ENCODE data around the gene ETV1.

Gene ETV1

DNA sequence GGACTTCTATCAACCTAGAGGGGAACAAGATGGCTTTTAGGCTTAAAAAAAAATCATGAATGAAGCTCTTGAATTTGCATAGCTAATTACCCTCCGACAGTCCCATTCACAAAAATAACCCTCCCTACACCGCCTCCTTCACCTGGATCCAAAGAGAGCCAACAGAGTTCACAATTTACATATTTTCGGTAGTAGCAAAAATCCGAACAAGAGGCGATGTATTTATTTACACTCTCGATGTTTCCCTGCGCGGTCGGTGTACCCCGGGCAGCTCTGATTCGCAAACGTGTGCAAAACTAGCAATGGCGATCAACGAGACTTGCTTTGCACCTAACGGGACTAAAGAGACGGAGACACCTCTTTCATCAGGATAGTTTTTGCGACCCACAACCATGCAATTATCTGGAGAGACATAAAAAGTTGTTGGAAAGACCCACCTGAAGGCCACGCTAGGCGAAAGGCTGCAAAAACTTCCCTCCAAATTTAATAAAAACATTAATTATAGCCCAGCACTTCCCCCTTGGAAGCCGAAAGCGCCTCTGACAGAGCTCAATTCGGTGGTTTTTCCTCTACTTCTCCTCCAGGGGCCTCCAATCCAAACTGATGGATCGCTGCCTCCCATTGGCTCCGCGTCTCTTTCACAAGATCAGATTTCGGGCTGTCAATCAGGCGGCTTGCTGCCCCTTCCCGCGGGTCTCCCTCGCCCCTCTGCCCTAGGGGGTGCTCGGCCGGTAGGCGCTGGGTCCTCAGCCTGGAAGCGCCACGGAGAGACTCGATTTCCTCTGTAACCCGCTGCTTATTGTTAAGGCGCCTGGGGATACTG is at the start of gene ETV1:
Gene ETV1 (minus strand): TSS at position 541 of the 823 bp plus-strand sequence. CDS start 614 bp downstream, outside the sequence.
- in situ Hi-C loops (cut with MboI; ENCODE audit: low sequenced_read_pairs) = no loop called here

DNA sequence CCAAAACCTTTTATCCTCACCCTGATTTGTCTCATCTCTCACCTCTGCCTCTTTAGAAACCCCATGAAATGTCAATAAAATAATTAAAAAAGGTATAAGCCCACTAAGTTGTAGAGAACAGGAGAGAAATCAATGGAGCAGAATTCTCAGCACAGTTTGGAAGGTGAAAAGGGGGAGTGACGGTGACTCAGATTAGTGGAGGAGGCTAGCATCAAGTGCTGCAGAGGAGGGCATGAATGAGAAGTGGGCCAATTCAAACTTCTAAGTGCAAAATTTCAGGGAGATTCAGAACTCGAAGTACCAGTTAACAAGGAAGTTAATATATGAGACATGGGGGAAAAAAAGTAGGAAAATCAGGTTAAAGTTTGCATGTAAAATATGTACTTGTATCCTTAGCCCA is 34.9 kb upstream of the ETV1 start:
- in situ Hi-C loops (cut with MboI; ENCODE audit: low sequenced_read_pairs) = no loop called here

DNA sequence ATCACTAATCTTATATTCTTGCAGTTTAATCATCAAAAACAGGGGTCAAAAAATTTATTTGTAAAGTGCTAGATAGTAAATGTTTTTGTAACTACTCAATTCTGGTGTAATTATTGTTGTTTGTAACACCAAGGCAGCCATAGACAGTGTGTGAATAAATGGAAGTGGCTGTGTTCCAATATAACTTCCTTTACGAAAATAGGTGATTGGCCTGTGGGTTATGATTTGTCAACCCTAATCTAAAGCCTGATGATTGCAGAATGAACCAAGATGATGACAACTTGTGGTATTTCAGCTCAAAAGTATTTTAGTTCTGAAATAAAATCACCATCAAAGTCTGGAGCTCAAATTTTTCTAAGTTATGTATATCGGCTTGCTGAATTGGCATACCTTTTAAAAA is 34.4 kb upstream of the ETV1 start:
- in situ Hi-C loops (cut with MboI; ENCODE audit: low sequenced_read_pairs) = no loop called here

DNA sequence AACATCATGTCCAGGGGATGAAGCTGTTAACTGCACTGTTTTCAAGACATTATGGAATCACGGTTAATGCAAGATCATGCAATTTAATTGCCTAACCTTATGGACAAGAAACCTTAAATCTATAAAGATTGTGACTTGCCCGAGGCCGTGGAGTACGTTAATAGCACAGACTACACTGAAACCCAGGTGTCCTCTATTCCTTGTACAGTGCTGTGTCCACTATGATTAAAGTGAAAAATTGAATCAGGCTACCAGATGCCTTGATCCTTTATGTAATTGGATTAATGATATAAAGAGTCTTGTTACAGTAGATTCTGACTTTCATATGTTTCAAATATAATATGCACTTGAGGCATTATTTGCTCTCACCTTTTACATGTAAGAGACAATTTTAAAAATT is 33.9 kb upstream of the ETV1 start:
- in situ Hi-C loops (cut with MboI; ENCODE audit: low sequenced_read_pairs) = no loop called here

DNA sequence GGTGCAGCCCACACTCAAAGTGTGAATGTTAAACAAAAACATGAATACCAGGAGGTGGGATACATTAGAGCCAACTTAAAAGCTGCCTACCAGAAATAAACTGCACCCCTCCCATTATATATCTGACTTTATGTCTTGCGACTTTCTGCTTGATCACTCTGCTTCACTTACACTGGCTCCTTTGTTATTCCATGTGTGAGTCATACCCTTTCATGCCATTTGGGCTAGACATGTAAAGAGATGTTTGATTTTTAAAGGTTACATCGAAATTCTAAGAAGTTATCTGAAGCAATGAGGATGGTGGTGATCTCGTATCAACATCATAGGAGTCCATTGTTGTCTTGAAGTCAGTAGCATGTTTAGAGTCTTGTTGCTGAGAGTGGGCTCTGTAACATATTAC is 31.6 kb upstream of the ETV1 start:
- in situ Hi-C loops (cut with MboI; ENCODE audit: low sequenced_read_pairs) = no loop called here

DNA sequence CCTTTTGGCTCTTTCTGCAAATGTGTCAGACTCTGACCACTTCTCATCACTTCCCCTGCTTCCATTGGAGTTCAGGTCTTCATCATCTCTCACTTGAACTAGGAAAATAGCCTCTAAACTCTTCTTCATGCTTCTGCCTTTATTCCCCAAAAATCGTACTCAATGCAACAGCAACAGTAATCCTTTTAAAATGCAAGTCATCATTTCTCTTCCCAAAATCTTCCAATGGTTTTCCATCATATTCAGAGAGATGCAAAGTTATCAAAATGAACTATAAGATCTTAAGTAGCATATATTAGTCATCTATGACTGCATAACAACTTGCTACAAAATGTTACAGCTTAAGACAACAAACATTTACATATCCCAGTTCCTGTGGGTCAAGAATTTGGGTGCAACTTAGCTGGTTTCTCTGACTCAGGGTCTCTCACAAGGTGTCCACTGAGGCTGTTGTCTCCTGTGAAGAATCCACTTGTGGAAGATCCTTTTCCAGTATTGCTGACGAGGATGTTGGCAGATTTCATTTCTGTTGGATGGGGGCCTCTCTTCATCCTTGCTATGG is 31.0 kb upstream of the ETV1 start:
- in situ Hi-C loops (cut with MboI; ENCODE audit: low sequenced_read_pairs) = no loop called here

DNA sequence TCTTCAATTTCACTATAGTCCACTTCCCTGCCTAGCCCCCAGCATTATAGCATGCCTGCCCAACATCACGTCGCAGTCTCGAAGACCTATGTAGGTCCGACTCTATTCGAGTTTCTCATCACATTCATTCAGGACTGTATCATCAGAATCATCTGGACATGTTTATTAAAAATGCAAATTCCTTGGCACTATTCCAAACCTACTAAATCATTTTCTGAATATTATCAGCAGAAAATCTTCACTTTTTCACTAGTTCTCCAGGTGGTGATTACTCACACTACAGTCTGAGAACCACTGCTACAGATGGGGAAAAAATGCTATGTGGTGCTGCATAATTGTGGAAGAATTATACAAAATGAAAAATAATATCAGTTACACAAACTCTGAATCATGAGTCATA is 29.3 kb upstream of the ETV1 start:
- in situ Hi-C loops (cut with MboI; ENCODE audit: low sequenced_read_pairs) = no loop called here

DNA sequence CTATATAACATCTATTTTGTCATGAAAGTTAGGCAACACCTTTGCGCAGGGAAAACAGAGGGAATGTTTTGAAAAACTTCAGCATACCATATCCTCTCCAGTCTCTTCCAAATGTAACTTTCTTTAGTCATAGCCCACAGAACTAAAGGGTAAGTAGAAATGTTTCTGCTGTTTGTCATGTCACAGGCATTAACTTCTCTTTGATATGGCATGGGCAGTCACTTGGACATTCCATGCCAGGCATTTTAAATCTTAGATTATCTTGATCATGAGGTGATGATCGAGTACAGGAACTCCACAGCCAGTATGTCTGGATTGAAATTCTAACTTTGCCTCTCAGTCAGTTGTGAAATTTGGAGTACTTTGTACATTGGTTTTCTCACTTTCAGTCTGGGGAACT is 27.5 kb upstream of the ETV1 start:
- in situ Hi-C loops (cut with MboI; ENCODE audit: low sequenced_read_pairs) = no loop called here

DNA sequence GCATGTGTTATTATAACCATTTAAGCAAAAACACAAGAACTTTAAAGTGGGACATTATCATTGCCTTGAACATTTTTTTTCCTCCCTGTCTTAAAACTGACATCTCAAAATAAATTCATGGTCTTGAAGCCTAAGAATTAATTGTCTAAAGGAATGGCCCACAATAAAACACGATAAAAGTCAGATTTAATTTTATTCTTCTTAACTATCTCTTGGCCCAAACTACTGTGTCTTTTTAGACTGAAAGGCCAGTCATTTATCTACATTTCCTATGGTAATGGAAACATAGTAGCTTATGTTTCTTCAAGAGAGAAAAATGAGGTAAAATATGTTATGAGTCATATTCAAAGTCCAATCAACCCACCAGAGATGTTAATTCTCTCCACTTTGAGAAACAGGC is 24.4 kb upstream of the ETV1 start:
- in situ Hi-C loops (cut with MboI; ENCODE audit: low sequenced_read_pairs) = no loop called here

DNA sequence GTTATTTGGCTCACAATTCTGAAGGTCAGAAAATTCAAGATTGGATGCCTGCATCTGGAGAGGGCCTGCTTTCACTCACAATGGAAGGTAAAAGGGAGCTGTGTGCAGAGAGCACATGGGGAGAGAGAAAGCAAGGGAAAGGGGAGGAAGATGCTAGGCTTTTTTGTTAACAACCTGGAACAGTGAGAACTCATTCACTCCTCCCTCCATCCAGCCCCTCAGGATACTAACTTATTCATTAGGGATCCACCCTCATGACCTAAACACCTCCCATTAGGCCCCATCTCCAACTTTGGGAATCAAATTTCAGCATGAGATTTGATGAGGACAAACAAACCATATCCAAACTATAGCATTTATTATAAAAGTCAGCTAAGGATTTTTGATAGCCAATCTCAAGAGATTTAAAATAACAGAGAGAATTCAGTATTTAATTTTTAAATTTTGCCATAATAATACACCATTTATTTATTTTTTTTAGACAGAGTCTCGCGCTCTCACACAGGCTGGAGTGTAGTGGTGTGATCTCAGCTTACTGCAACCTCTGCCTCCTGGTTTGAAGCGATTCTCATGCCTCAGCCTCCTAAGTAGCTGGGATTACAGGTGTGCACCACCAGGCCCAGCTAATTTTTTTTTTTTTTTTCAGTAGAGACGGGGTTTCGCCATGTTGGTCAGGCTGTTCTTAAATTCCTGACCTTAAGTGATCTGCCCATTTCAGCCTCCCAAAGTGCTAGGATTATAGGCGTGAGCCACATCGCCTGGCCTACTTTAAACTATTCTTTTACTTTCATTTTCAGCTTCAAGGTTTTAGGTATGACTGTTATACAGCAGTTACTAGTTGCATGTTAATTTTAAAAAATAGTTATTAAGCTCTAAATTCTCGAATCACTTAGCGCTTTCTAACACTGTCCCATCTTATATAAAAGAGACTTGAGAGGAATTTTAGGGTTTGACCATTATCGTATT is 20.3 kb upstream of the ETV1 start:
- in situ Hi-C loops (cut with MboI; ENCODE audit: low sequenced_read_pairs) = no loop called here

DNA sequence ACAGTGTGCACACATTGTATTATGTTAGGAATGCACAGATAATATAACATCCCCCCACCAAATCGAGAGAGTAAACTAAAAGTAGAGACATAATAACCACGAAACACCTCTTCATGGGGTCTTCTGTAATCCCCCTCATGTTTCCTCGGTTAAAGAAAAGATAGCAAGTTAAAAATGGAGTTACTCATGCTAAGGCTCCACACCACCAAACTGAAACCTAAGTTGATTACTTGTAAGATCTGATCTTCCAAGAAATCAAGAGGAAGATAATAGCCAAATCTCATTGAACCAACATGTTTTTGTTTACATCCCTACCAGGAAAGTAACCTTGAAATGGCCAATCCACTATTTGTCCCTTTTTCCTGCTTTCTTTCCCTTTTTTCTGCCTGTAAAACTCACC is 11.7 kb upstream of the ETV1 start:
- in situ Hi-C loops (cut with MboI; ENCODE audit: low sequenced_read_pairs) = no loop called here

DNA sequence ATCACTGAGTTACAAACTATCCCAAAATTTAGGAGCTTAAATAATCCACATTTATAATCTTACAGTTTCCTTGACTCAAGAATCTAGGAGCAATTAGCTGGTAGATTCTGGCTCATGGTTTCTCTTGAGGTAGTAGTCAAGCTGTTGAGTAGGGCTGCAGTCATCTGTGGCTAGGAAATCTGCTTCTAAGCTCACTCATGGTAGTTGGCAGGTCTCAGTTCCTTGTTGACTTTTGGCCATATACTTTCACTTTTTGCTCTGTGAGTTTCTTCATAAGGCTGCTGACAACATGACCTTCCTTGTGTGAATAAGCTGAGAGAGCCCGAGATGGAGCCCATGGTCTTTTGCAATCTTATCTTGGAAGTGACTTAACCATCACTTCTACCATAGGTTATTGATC is 10.8 kb upstream of the ETV1 start:
- in situ Hi-C loops (cut with MboI; ENCODE audit: low sequenced_read_pairs) = no loop called here

DNA sequence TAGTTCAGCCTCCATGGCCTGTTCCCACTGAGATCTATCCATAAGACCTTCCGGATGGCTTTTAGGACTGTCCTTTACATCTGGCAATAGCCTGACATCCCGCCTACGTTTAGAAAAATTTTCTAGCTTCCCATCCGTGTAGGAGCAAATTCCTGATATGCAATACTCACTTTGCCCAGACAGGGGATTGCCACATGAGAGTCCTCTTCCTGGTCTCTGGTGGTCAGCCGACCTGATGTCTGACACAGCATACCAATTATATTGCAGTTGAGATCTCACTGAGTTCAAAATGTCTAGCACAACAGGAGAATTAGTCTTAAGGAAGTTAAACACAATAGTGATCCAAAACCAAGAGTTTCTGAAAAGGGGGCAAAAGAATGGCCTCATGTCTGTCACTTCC is 9.4 kb upstream of the ETV1 start:
- in situ Hi-C loops (cut with MboI; ENCODE audit: low sequenced_read_pairs) = no loop called here

DNA sequence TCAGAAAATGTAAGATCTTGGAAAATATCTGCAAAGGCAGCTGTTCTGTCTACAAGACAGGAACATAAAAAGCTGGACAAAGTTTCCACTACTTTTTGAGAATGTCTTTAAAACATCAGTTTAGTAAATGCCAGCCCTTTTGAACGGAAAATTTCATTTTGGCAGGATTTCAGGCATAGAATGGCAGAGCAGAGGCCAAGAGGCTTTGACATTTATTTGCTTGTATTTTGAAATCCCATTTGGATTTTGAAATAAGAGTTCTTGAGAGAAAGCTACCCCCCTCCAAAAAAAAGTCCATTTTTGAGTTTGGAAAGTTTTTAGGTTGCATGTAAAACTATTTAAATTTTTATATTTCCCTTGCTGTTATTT is 3.1 kb upstream of the ETV1 start:
- in situ Hi-C loops (cut with MboI; ENCODE audit: low sequenced_read_pairs) = no loop called here

DNA sequence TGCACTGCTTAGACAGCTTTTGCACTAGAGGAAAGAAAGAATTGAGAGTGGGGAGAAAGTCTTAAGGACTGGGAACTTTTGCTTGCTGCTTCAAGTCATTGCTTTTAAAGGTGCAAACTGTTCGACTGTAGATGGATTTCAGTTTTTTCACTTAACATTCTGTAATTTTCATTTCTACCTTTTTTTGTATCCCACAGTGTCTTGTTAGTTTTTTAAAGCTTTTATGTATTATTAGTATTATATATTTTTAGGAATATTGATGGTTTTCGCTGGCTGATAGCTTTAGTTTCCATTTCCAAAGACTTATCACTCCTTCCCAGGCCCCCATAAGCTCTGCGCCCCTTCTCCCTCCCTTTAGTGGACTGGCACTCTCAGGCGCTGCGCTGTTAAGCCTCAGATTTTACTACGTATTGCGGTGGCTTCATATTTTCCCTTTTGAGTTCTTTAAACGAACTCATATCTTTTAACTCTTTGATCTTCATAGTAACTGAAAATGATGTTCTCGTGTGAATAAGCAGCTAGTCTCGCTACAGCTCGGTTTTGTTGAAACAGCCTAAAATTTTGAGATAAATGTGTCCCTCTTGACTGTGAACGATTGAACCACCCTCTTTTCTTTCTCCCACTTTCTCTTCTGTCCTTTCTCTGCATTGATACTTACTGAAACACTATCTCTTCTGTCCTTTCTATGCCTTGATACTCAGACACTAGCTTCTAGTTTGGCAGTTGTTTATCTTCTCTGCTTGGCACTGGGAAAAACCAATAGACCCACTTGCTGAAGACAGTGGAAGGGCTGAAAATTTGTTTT is 2.5 kb upstream of the ETV1 start:
- in situ Hi-C loops (cut with MboI; ENCODE audit: low sequenced_read_pairs) = no loop called here

DNA sequence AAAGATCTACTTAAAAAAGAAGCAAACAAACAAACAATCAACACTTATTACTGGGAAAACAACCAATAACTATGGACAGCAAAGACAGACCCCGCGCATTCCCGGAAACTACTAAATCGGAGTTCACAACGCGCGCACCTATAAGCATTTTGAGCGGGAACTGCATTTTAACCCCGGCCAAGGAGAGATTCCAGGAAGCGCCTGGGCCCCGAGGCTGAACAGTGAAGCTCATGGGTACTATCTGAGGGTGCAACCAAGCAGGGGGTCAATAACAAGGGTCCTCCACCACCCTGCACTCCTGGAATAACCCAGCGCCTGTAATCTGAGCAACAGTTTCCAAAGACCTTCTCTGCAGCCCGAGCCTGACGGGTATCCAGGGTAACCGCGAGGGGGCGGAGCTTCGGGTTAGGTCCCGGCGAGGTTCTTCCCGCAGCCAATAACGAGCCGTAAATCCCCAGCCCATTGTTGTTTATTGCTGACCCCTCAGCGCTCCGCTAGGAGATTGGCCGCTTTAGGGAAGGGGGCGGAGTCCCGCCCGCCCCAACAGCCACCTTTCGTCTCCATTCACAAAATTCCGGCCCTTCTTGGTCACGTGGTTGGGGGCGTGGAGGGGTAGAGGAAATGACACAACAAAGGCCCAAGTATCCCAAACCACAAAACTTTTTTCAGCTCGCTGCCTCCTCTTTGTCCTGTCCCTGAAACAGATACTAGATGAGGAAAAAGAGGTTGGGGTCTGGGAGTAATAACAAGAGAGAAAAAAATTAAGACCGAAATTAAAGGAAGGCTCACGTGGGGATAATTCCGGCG is 1.7 kb upstream of the ETV1 start:
- in situ Hi-C loops (cut with MboI; ENCODE audit: low sequenced_read_pairs) = no loop called here

DNA sequence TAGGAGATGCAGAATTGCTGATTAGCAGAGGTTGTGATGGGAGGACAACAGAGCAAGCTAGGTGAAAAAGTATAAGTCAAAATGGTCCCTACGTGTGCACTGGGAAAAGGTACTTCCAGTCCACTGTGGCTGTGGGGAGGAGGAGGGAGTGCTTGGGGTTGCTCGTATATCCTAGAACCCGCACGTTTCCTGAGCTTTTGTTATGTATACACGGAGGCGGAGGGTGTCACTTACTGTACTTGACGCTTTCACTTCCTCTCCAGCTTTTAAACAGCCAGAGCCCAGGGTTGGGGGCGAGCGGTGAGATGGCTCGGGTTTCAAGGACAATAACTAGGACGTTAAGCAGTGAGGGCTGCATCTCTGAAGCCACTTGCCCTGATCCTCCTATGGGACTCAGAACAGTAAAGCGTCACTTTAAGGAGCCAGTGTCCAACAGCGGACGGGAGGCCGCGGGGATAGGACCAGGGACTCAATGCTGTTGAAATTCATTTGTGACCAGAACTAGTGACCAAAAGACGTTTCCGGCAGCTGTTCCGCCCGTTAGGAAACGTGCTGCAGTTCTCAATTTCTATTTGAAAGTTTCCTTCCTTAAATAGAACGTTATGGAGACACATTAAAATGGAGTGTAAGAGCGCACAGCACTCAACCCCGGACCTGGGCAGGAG is 985 bp upstream of the ETV1 start:
- in situ Hi-C loops (cut with MboI; ENCODE audit: low sequenced_read_pairs) = no loop called here

DNA sequence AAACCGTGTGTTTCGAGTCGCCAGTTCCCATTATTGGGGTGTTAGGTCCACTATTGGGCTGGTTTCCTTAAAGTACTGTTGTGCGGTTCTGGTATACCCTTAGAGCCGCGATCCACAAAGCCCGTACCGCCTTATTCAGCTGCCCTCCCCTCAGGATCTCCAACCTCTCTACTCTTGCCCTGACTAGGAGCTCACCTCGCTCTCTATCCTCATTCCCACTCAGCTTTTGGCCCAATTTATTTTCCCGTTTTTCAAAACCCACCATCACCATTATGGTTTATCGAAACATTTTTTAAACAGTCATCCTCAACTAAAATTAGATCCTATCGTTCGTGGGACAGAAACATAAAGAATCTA is 461 bp upstream of the ETV1 start:
- in situ Hi-C loops (cut with MboI; ENCODE audit: low sequenced_read_pairs) = no loop called here

DNA sequence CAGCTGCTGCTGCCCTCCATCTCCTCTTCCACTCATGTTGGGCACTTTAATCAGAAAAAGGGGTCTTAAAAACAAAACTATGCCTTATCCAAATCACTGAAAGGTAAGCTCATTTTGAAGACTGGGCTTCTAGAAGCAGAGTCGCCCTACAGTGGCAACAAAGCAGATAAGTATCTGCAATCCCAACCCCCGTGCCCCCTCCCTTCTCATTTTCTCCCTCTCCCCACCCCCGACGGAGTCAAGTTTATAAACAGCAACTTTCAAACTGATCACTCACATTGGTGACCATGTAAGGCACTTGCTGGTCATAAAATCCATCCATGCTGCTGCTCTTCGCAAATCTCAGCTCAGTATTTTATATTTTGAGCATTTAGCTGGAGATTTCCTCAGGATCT is 738 bp downstream of the ETV1 start:
- in situ Hi-C loops (cut with MboI; ENCODE audit: low sequenced_read_pairs) = no loop called here

DNA sequence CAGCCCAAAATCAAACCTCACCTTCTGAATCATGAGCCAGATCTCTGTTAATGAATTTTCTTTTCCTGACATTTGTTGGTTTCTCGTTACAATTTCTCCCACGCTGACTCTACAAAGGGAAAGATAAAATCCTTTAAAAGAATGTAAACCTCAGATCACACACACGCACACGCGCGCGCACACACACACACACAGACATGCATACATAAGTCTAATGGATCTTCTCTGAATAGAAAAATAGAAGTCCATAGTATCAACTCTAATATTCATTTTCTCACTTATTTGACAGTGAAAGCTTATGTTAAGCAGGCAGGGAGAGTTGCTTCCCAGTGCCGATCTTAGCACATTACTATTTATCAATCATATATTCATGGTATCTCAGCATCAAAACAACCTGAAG is 1.4 kb downstream of the ETV1 start:
- in situ Hi-C loops (cut with MboI; ENCODE audit: low sequenced_read_pairs) = no loop called here
